ENCODE data around the gene ACADVL.

Gene ACADVL

DNA sequence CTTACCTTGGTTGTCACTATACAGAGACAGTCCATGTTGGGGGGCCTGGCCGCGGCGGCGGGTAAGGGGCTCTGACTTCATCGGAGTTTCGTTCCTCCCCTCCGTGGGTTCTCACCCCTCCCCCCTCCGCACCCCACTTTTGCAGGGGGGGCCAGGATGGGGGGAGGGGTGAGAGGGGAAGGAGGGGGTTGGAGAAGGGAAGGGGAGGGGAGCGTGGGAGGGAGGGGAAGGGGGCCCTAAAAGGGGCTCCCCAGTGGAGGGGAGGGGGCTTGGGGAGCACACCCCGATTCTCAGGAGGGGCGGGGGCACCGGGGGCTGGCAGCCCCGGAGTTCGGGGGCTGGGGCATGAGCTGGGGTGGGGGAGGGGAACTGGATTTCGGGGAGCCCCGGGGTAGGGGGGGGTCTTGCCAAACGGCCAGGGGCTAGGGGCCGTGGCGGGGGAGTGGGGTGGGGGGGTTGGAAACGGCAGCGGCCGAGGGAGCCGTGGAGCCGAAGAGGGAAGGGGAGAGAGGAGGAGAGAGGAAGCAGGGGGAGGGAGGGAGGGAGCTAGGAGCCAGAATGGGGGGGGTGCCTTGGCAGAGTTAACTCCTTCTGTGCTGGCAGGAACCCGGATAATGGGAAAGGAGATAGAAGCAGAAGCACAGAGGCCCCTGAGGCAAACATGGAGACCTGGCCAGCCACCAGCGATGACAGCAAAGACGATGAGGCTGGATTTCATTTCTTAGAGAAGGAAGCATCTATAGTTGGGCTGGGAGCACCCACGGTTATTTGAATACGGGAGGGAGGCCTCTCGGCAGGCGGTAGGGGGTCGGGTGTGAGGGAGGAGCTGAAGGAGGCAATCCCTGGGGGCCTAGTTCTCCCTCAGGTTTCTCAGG lies 2.4 kb upstream of the ACADVL start:
- DNase-seq = no peak

DNA sequence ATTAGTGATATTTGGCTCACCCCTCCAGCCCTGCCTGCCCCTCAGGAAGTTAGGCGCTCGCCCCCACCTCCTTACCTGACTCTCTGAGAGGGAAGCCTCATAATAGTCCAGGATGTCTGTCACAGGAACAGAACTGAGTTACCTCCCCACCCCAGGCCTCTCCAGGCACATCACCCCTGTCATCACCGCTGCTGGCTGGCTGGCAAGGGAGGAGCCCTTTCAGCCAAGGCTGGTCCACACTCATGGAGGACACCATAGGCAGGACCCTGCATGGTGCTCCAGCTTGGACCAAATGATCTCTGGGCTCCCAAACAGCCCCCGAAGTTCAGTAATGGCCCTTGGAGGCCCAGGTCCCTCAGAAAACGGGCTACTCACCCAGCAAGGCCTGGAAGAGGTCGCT lies 1.6 kb upstream of the ACADVL start:
- no peak for DNase-seq

DNA sequence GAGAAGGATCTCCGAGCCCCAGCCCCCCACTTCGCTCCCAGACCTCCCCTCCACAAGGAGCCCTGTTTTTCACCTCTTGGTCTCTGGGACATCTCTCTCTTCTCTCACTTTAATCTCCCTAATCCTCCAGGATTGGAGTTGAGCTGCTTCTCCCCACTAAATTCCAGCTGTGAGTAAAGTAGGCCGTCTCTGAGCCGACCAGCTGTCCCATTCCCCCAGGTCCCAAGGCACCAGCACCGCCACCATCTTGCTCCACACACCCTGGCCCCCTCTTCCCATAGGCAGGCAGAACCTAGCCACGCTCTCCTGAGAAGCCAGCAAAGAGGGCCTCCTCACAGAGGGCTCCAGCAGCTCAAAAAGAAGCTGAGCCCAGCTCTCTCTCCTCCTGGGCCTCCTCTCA lies 980 bp upstream of the ACADVL start:
- DNase-seq = no peak

DNA sequence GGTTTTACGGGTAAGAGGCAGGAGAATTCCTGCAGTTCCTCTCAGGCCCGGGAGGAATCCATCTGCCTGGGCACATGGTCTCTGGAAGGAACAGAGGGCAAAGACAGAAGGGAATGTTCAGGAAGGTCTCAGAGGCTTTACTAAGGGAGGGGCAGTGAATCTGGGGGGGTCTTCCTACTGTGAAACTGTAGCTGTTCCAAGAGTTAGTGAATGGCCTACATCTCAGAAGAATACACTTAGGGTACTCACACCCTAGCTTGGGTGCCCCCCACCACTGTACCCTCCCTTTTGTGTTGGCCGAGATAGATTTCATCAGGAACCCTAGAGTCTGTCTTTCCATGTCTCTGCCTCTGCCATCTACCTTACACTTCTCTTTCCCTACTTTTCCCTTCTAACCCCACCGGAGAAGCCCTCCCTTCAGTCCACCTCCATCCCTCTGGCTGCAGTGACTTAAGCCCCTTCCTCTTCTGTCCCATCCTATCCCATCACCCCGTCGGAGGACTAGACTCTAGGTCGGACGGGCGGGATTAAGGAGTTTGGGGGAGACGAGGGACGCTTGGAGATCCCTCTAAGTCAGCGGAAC lies 418 bp upstream of the ACADVL start:
- no peak for DNase-seq

DNA sequence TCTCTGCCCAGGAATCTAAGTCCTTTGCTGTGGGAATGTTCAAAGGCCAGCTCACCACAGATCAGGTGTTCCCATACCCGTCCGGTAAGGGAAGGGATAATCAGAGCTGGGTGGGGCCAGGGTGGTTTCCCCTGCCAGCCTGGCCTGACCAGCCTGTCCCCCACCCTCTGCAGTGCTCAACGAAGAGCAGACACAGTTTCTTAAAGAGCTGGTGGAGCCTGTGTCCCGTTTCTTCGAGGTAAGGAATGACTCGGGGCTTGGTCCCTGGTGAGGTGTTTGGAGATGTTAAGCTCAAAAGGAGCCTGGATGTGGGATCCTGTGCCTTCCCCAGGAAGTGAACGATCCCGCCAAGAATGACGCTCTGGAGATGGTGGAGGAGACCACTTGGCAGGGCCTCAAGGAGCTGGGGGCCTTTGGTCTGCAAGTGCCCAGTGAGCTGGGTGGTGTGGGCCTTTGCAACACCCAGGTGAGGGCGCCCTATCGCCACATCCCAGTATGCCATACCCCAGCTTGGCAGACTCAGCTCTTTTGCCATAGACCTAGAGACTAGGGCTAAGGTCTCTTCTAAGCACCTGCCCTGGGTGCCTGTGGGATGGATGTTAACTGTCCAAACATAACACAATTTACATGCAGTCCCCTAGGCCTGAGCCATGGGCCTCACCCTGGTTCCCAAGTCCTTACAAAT lies 997 bp downstream of the ACADVL start:
- DNase-seq = peak; percentile 81

DNA sequence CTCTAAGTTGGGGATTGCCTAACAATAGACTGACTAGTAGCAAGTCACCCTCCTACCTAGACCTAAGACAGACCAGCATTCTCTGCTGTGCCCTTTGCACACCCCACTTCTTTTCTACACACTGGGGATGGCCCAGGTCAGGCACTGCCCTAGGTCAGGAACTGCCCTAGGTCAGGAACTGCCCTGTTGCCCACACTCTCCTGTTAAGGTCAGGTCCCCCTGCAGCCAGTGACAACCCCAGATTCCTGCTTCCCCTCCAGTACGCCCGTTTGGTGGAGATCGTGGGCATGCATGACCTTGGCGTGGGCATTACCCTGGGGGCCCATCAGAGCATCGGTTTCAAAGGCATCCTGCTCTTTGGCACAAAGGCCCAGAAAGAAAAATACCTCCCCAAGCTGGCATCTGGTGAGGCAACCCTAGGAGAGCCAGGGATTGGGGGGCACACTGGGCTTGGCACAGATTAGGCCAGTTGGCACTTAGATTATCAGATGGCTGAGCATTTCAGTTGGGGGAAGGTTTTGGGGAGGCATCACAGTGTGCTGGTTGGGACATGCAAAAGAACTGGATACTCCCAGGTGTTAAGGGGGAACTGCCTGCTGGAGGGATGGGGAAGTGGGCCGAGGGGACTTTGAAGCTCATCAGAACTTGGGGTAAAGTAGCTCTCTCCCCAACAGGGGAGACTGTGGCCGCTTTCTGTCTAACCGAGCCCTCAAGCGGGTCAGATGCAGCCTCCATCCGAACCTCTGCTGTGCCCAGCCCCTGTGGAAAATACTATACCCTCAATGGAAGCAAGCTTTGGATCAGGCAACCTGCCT lies 1.7 kb downstream of the ACADVL start:
- DNase-seq = no peak

DNA sequence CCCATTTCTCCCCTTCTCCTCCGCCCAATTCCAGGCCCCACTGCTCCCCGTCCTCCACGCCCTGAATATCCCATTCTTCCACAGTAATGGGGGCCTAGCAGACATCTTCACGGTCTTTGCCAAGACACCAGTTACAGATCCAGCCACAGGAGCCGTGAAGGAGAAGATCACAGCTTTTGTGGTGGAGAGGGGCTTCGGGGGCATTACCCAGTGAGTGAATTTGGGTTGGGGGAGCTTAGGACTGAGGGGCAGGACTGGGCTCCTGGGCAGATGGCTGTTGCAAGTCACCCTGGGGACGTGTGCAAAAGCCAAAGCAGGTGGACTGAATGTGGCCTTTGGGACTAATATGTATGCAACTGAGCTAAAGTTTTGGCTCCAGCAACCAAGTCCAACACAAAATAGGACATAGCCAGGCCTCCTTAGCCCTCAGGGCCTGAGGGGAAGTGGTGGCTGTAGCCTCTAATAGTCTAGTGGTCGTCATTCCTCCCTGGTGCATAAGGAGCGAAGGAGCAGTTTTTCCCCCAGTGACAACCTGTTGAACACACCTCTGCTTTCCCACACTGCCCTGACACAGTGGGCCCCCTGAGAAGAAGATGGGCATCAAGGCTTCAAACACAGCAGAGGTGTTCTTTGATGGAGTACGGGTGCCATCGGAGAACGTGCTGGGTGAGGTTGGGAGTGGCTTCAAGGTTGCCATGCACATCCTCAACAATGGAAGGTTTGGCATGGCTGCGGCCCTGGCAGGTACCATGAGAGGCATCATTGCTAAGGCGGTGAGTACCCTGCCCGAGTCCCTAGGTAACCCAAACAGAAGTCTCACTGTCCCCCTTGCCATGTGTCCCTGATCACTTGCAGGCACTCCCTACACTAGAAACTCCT lies 2.6 kb downstream of the ACADVL start:
- DNase-seq = no peak

DNA sequence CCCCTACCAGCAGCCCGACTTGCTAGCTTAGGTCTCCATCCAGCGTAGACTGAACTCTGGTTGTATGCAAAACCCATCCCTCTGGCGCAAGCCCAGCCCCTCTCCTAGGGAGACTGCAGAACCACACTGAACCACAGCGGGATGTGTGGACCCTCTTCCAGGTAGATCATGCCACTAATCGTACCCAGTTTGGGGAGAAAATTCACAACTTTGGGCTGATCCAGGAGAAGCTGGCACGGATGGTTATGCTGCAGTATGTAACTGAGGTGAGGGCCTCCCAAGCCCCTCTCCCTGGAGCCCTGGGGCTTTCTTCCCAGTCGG lies 3.2 kb downstream of the ACADVL start:
- DNase-seq = no peak

DNA sequence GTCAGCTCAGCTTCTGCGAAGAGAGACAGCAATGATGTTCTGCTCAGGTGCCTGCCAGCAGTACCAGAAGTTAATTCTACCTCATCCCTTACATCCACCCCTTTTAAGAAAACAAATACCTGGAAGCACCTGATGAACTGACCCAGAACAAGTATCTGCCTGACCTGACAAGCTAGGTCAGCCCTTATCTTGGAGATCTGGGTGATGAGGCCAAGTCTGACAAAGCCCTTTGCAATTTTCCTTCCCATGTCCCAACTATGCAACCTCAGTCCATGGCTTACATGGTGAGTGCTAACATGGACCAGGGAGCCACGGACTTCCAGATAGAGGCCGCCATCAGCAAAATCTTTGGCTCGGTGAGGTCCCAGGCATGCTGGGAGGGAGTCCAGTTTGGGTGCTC lies 3.6 kb downstream of the ACADVL start:
- no peak for DNase-seq

DNA sequence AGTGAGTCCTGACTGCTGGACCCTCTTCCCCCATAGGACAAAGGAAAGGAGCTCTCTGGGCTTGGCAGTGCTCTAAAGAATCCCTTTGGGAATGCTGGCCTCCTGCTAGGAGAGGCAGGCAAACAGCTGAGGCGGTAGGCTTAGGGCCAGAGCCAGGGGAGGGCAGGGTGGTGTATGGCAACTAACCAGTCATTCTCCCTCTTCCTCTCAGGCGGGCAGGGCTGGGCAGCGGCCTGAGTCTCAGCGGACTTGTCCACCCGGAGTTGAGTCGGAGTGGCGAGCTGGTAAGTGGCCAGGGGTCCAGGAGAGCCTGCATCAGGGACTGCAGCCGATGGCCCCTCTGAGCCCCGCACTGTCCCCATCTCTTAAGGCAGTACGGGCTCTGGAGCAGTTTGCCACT lies 4.4 kb downstream of the ACADVL start:
- no peak for DNase-seq

DNA sequence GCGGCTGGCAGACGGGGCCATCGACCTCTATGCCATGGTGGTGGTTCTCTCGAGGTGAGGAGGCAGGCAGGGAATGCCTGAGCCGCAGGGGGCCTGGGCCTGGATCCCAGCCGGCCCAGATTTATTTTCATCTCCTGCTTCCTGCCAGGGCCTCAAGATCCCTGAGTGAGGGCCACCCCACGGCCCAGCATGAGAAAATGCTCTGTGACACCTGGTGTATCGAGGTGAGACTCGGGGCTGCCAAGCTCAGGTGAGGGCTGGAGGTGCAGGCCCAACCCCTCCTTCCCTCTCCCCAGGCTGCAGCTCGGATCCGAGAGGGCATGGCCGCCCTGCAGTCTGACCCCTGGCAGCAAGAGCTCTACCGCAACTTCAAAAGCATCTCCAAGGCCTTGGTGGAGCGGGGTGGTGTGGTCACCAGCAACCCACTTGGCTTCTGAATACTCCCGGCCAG lies 4.9 kb downstream of the ACADVL start:
- DNase-seq = no peak

DNA sequence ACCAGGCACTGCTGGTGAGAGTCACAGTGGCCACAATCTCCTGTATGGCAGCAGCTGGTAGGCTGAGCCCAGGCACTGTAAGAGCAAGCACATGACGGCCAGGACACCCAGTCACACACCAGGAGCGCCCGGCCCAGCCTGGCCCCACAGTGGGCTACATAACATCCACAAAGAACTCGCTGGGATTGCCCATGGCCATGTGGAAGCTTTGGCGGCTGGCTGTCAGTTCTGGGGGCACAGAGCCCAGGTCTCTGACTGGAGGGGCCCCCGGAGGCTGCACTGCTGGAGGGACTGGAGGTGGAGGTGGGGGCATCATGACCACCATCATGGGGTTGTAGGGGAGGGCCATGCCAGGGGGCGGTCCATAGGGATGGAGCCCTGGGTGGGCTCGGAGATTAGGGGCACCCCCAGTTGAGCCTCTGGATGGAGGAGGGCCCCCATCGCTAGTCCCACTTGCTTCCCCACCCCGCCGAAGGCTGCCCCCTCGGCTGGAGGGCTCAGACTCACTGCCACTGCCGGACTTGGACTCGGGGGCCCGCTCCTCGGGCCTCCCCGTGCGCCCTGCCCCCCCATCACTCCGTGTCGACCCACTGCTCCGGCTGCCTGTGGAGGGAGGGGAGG lies 6.1 kb downstream of the ACADVL start:
- DNase-seq = no peak

DNA sequence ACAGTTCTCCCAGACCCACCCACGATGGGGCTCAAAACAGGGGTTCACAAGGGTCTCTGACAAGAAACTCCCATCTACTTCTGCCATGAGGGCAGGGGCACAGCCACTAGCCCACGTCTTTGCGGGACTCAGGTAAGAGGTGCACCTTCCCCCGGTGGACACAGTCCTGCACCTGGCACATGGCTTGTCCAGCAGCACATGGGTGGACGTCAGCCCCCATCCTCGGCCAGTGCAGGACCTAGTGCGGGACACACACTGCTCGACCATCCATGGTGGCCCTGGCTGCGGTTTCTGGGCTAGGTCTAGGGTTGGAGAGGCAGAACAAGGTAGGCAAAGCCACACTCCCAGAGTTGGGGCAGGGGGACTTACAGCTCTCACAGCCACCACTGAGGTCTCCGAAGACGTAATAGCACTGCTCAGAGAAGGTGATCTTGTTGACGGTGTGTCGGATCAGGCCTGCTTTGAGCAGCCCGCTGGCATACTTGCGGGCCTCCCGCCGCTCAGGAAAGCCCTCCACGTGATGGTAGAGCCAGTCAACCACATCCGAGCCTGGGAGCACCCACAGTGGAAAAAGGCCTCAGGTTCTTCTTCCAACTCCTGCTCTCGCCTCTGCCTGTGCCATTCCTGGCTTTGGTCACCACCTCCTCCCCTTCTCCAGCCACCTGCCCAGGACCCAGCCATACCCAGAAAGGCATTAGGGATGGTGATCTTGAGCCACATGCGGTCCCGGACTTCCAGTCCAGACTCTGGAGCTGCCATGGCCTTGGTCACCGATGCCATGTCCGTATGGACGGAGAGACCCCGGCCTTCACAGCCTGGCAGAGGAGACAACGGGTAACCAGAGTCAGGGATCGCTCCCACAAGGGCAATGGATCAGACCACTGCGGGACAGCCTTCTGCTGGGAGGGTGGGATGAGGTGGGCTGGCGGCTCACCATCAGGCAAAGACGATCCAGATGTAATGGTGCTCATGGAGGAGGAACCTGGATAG lies 7.3 kb downstream of the ACADVL start:
- DNase-seq = no peak

DNA sequence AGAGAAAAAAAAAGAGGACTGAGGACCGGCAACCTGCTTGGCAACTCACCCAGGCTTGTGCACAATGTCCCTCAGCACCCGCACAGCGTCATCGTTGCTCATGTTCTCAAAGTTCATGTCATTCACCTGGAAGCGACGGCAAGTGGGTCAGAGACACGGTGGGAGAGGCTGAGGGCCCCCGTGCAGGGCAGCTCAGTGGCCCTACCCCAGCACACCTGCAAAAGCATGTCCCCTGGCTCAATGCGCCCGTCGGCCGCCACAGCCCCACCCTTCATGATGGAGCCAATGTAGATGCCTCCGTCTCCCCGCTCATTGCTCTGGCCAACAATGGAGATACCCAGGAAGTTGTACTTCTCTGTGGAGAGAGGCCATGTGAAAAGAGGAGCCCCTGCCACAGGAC lies 9.2 kb downstream of the ACADVL start:
- DNase-seq = no peak

DNA sequence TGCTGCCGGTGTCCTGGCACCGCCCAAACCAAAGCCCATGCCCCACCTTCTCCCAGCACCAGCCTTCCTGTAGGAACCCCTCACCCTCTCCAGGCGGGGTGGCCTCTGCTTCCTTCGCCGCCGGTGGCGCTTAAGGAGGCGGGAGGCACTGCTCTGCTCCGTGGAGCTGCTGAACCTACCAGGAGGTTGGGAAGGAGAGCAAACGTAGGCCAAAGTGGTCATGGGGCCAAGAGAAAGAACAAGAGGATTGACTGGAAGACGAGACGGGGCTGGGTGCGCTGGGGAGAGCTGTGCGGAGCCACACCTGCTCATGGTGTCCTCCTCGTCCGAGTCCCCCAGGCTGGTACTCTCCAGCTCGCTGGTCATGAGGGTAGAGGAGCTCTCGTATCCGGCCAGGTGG lies 9.8 kb downstream of the ACADVL start:
- no peak for DNase-seq

DNA sequence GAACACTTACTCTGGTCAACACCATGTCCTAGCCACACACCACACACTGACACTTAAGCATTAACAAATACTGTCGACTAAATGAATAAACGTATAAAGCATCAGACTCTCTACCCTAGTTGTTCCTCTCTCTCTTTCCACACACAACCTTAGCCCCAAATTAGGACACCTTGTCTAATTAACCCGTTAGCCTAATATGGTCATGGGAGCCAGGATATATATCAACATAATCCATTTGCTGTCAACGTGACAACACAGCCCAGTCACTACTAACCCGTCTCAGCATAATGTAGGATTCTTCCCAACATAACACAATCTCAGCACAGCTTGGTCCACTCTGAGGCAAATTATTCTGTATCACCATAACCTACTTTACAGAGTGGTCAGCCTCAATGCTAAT lies 12.4 kb downstream of the ACADVL start:
- no peak for DNase-seq

DNA sequence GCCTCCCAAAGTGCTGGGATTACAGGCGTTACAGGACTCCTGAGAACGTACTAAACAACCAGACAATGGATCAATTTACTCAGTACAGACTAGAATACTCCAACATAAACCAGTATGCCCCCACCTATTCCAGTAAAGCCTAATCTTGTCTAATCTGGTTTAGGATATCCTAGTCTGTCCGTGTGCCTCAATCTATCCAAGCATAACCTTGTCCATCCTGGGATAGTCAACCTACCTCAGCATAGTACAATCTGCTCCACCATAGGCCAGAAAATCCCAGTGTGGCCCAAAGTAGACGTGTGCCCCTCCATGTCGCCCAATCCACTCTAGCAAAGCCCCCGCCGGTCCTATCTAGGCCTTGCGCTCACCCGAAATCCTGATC lies 14.0 kb downstream of the ACADVL start:
- no peak for DNase-seq

DNA sequence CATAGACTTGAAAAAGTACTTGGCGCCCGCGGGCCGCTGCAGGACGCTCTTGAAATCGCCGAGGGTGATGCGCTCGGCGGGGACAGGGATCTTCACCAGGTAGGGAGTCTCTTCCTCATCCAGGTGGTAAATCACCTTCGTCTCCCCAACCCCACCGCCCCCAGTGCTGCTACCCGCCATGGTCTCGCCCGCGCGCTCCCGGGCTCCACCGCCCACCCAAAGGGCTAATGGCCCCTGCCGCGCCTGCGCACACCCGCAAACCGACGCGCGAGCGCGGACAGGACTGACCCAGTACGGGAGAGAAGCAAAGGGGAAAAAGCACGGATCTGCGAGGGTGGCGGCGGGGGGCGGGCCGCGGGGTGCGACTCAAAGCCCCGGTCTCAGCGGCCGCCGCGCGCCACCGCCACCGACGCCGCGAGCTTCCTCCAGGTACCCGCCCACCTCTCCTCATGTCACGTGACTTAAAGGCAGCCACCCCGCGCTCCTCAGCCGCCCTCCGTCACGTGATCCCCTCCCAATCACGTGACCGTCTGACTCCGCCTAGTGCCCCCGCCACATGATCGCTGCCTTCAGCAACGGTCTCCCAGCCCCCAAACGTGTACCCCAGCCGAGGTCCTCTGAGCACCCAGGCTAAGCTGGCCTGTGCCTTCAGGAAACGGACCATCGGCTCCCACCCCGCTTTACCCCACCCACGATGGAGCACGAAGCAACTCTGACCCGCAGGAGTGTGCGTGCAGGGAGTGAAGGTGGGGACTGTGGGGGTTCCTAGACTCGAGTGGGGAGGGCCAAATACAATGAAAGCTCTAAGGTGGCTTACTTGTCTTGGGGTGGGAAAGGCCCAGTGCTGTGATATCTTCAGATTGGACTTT lies 14.6 kb downstream of the ACADVL start, which contains the start of gene DVL2:
Gene DVL2 (minus strand): TSS at position 435 of the 869 bp plus-strand sequence. CDS start 255 bp downstream, at position 180.
- peak; percentile 97 for DNase-seq

All from activated CD8-positive, alpha-beta memory T cell treated with anti-CD3 and anti-CD28 coated beads for 24 hours (primary cell).